GM12878 (cell line): ENCODE measurements around the gene TNFRSF11A.

Experiments
- ATF2 ChIP-seq: IDR thresholded peaks from 2 replicates; pipeline ENCODE4 v1.6.1; 2012; ENCODE audit warnings: low read length, inconsistent platforms
- TCF7 ChIP-seq: IDR thresholded peaks from 2 replicates; pipeline ENCODE4 v1.6.1; 2014; ENCODE audit warnings: antibody characterized with exemption, borderline replicate concordance

- TF ChIP-seq ATF2 (no peak), TCF7 (no peak)
Measured at GRCh38 chr18:62334120-62334519, 9.0 kb downstream of the TNFRSF11A start.
